Natural killer cell treated with Interleukin-12 subunit alpha and Interleukin-12 subunit beta and Interleukin-15 and Interleukin-18, amount 100 ng/mL, for 72 hours (primary cell): ENCODE data around the gene INTS3. TPM values are rescaled to one million over a fixed set of nuclear protein-coding genes. Genes with fewer than 3 reads are reported as not detected.

Experiments used
- ATAC-seq, 2 donors: fragments of 150-1000 bp; cut with Tn5 transposase in 1 of 2; sonication (Bioruptor Pico), chemical (Tn5 transposase) in 1 of 2; 2 replicates each; pipeline ENCODE4 v1.10.0; 2021
- DNase-seq: peaks from one replicate; pipeline ENCODE4 v3.0.0; 2022; ENCODE audit warnings: low spot score
- H3K27ac Mint-ChIP-seq, 2 donors: 1 replicate in 1 of 2; 2 replicates in 1 of 2; pipeline ENCODE4 v1.8.0; 2022; ENCODE audit warnings: mixed read lengths in 2 of 2, mild to moderate bottlenecking in 1 of 2, moderate library complexity in 1 of 2
- H3K27me3 Mint-ChIP-seq, 2 donors: 1 replicate in 1 of 2; 2 replicates in 1 of 2; pipeline ENCODE4 v1.8.0; 2022; ENCODE audit warnings: mixed read lengths in 2 of 2
- H3K36me3 Mint-ChIP-seq: one replicate; pipeline ENCODE4 v1.8.0; 2022; ENCODE audit warnings: mixed read lengths
- H3K4me1 Mint-ChIP-seq, 2 donors: 1 replicate in 1 of 2; 2 replicates in 1 of 2; pipeline ENCODE4 v1.8.0; 2022; ENCODE audit warnings: low read depth in 2 of 2, mixed read lengths in 2 of 2, mild to moderate bottlenecking in 1 of 2
- H3K4me3 Mint-ChIP-seq: one replicate; pipeline ENCODE4 v1.8.0; 2022; ENCODE audit warnings: mixed read lengths
- H3K9me3 Mint-ChIP-seq: 2 replicates; pipeline ENCODE4 v1.8.0; 2022; ENCODE audit warnings: mixed read lengths
- total RNA-seq, 2 donors: library from RNA; stranded (reverse); gene quantifications; one replicate each; pipeline ENCODE4 v1.2.3, GENCODE V29; 2022

The INTS3 gene
- total RNA-seq, 2 donors from 2014 or later: 42.1 to 62.0 TPM

GRCh38 chr1:153773096-153773921, 45.5 kb downstream of the INTS3 start:
- no peaks in the 10 kb centered on the region for H3K9me3 Mint-ChIP-seq
- H3K36me3 Mint-ChIP-seq: peaks cover 3% of the 10 kb centered on the region
- DNase-seq (peak; percentile 67), ATAC-seq (peak in 1 of 2 donors; percentile 1)
- H3K27me3 Mint-ChIP-seq: no peaks in the 10 kb centered on the region
- H3K4me3 Mint-ChIP-seq: peak overlapping the region; percentile 91
- peaks cover 37 to 42% of the 10 kb centered on the region in 2 donors for H3K4me1 Mint-ChIP-seq
- H3K27ac Mint-ChIP-seq: peak overlapping the region; percentile 84 to 92

GRCh38 chr1:153774026-153774595, 46.3 kb downstream of the INTS3 start:
- no peaks in the 10 kb centered on the region for H3K27me3 Mint-ChIP-seq
- H3K9me3 Mint-ChIP-seq: no peaks in the 10 kb centered on the region
- peaks cover 42 to 47% of the 10 kb centered on the region in 2 donors for H3K4me1 Mint-ChIP-seq
- peak overlapping the region; percentile 91 for H3K4me3 Mint-ChIP-seq
- peak overlapping the region; percentile 84 to 92 for H3K27ac Mint-ChIP-seq
- no peak for DNase-seq
- no peaks in the 10 kb centered on the region for H3K36me3 Mint-ChIP-seq
- ATAC-seq: no peak

- no peaks in the 10 kb centered on the region for H3K36me3 Mint-ChIP-seq
- peak within 1 kb of the TSS; percentile 91 for H3K4me3 Mint-ChIP-seq
- H3K27ac Mint-ChIP-seq: peak within 1 kb of the TSS; percentile 84 to 92
- no peaks in the 10 kb centered on the region for H3K9me3 Mint-ChIP-seq
- H3K27me3 Mint-ChIP-seq: no peaks in the 10 kb centered on the region
- ATAC-seq (peak; percentile 76 to 82), DNase-seq (peak; percentile 76)
- peaks cover 42 to 50% of the 10 kb centered on the region in 2 donors for H3K4me1 Mint-ChIP-seq
Measured at GRCh38 chr1:153774780-153775457, 47.1 kb downstream of the INTS3 start, which contains the start of gene SLC27A3. Gene SLC27A3 (plus strand): TSS chr1:153775407. CDS start chr1:153775498, 91 bp downstream.

- Mint-ChIP-seq H3K4me3 (peak overlapping the region; percentile 91), H3K27ac (peak overlapping the region; percentile 84 to 92), H3K4me1 (peaks cover 42 to 47% of the 10 kb centered on the region in 2 donors), H3K27me3 (no peaks in the 10 kb centered on the region), H3K36me3 (no peaks in the 10 kb centered on the region), H3K9me3 (no peaks in the 10 kb centered on the region)
- DNase-seq: peak; percentile 93
- peak; percentile 87 to 92 for ATAC-seq
Measured at GRCh38 chr1:153775458-153776327, 47.8 kb downstream of the INTS3 start.

GRCh38 chr1:153776352-153776751, 48.5 kb downstream of the INTS3 start:
- Mint-ChIP-seq H3K4me3 (peak overlapping the region; percentile 91), H3K36me3 (no peaks in the 10 kb centered on the region), H3K4me1 (peaks cover 42 to 47% of the 10 kb centered on the region in 2 donors), H3K27me3 (no peaks in the 10 kb centered on the region), H3K27ac (peak overlapping the region; percentile 76 to 84), H3K9me3 (no peaks in the 10 kb centered on the region)
- ATAC-seq (no peak), DNase-seq (no peak)

GRCh38 chr1:153776845-153777370, 49.1 kb downstream of the INTS3 start:
- H3K4me1 Mint-ChIP-seq: peaks cover 43 to 48% of the 10 kb centered on the region in 2 donors
- H3K27me3 Mint-ChIP-seq: no peaks in the 10 kb centered on the region
- H3K36me3 Mint-ChIP-seq: no peaks in the 10 kb centered on the region
- ATAC-seq: no peak
- no peak for DNase-seq
- H3K4me3 Mint-ChIP-seq: peak overlapping the region; percentile 91
- H3K9me3 Mint-ChIP-seq: no peaks in the 10 kb centered on the region
- peak overlapping the region; percentile 76 to 84 for H3K27ac Mint-ChIP-seq

- Mint-ChIP-seq H3K27me3 (no peaks in the 10 kb centered on the region), H3K4me3 (peak overlapping the region; percentile 91), H3K27ac (peak overlapping the region; percentile 76 to 84), H3K4me1 (peaks cover 48 to 50% of the 10 kb centered on the region in 2 donors), H3K36me3 (no peaks in the 10 kb centered on the region), H3K9me3 (no peaks in the 10 kb centered on the region)
- DNase-seq: no peak
- no peak for ATAC-seq
Measured at GRCh38 chr1:153777648-153778047, 49.8 kb downstream of the INTS3 start.

GRCh38 chr1:153778051-153778823, 50.4 kb downstream of the INTS3 start:
- DNase-seq (no peak), ATAC-seq (no peak)
- Mint-ChIP-seq H3K36me3 (no peaks in the 10 kb centered on the region), H3K9me3 (no peaks in the 10 kb centered on the region), H3K4me1 (peaks cover 48 to 49% of the 10 kb centered on the region in 2 donors), H3K4me3 (peak overlapping the region; percentile 91), H3K27ac (peak overlapping the region; percentile 76 to 84), H3K27me3 (no peaks in the 10 kb centered on the region)

- no peaks in the 10 kb centered on the region for H3K9me3 Mint-ChIP-seq
- H3K27me3 Mint-ChIP-seq: no peaks in the 10 kb centered on the region
- ATAC-seq: no peak
- no peaks in the 10 kb centered on the region for H3K36me3 Mint-ChIP-seq
- H3K4me3 Mint-ChIP-seq: peak overlapping the region; percentile 20
- H3K27ac Mint-ChIP-seq: peak overlapping the region; percentile 62 to 76
- DNase-seq: no peak
- peaks cover 44% of the 10 kb centered on the region in 2 donors for H3K4me1 Mint-ChIP-seq
Measured at GRCh38 chr1:153778824-153779519, 51.1 kb downstream of the INTS3 start.

GRCh38 chr1:153779781-153780541, 52.1 kb downstream of the INTS3 start:
- H3K27ac Mint-ChIP-seq: peak overlapping the region; percentile 62 to 76
- no peaks in the 10 kb centered on the region for H3K9me3 Mint-ChIP-seq
- H3K4me1 Mint-ChIP-seq: peaks cover 34% of the 10 kb centered on the region in 2 donors
- ATAC-seq (no peak), DNase-seq (peak; percentile 40)
- H3K27me3 Mint-ChIP-seq: no peaks in the 10 kb centered on the region
- no peaks in the 10 kb centered on the region for H3K36me3 Mint-ChIP-seq
- no peak overlapping the region for H3K4me3 Mint-ChIP-seq

- H3K4me3 Mint-ChIP-seq: no peak overlapping the region
- no peaks in the 10 kb centered on the region for H3K9me3 Mint-ChIP-seq
- H3K27me3 Mint-ChIP-seq: no peaks in the 10 kb centered on the region
- H3K36me3 Mint-ChIP-seq: no peaks in the 10 kb centered on the region
- H3K27ac Mint-ChIP-seq: peak overlapping the region in 1 of 2 donors; percentile 62
- DNase-seq (no peak), ATAC-seq (no peak)
- H3K4me1 Mint-ChIP-seq: peaks cover 33% of the 10 kb centered on the region in 2 donors
Measured at GRCh38 chr1:153780551-153780950, 52.7 kb downstream of the INTS3 start.
